Measurements from ENCODE around the gene S100A6. TPM values are rescaled to one million over a fixed set of nuclear protein-coding genes. Genes with fewer than 3 reads are reported as not detected.
"Not testable (repeated sequence)": the region's sequence is repeated elsewhere in the genome, so short reads cannot be mapped to it uniquely, and the experiment has no call there.

Gene S100A6
- total RNA-seq, 1 donor from 2014 or later = 203 TPM

DNA sequence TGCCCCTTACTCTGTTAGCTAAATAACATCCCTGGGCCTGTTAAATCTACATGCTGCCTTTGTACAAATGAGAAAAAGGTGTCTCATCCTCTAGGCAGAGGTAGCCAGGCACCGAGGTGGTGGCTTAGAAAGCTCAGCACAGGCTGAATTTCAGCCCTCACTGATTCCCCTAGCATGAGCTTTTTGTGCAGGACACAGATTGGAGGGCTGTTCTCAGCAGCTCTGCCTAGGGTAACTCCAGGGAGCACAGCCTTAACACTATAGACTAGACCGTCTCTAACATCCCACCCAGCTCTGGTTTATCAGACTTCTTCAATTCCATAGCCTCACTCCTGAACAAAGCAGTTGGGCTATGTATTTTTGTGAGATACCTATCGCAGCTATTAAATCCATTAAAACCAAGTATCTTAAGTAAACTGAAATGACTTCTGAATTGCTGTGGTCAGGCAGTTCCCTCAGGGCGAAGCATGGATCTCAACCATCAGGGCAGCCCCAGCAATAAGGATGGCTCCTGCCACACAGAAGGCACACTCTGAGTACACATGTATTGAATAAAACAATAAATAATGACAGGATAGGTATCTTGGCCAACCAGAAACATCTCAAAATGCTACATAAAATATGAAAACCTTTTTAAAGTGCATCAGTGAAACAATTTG lies 14.8 kb downstream of the S100A6 start:
- Histone ChIP-seq H3K36me3 (ENCODE audit: control insufficient read depth in 3 of 3, insufficient read depth in 3 of 3, low read length in 3 of 3) (no peaks in the 10 kb centered on the region), H3K9me3 (ENCODE audit: control insufficient read depth in 3 of 3, low read length in 3 of 3) (no peaks in the 10 kb centered on the region), H3K9ac (ENCODE audit: low read depth in 1 of 3, low read length in 3 of 3) (no peak overlapping the region), H3K27ac (ENCODE audit: low read depth, low read length) (no peak overlapping the region), H3K27me3 (ENCODE audit: control insufficient read depth in 3 of 3, insufficient read depth in 3 of 3, low read length in 3 of 3) (no peaks in the 10 kb centered on the region), H3K4me3 (ENCODE audit: low read length in 3 of 3) (no peak overlapping the region), H3K4me1 (ENCODE audit: control insufficient read depth in 3 of 3, insufficient read depth in 3 of 3, low read length in 3 of 3) (peaks cover 0 to 2% (median 0%) of the 10 kb centered on the region in 3 donors)

DNA sequence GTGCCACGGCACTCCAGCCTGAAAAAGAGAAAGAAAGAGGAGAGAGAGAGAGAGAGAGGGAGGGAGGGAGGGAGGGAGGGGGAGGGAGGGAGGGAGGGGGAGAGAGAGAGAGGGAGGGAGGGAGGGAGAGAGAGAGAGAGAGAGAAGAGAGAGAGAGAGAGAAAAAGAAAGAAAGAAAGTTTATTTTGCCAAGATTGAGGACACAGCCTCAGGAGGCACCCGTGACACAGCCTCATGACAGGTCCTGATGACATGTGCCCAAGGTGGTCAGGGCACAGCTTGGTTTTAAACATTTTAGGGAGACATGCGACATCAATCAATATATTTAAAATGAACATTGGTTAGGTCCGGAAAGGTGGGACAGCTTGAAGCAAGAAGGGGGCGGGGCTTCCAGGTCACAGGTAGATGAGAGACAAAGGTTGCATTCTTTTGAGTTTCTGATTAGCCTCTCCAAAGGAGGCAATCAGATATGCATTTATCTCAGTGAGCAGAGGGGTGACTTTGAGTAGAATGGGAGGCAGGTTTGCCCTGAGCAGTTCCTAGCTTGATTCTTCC lies 15.6 kb downstream of the S100A6 start:
- H3K9me3 ChIP-seq (ENCODE audit: control insufficient read depth in 3 of 3, low read length in 3 of 3) = not testable (repeated sequence)

DNA sequence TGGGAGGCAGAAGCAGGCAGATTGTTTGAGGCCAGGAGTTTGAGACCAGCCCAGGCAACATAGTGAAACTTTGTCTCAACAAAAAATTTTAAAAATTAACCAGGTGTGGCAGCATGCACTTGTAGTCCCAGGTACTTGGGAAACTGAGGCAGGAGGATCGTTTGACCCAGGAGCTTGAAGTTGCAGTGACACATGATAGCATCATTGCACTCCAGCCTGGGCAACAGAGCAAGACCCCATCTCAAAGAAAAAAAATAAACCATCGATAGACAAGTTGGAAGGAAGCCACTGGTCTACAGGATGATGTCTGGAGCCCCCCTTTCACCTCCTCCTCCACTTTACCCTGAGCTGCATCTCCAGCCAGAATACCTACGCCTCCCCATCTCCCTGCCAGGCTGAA lies 16.5 kb downstream of the S100A6 start:
- Histone ChIP-seq H3K9ac (ENCODE audit: low read depth in 1 of 3, low read length in 3 of 3) (no peak overlapping the region), H3K27me3 (ENCODE audit: control insufficient read depth in 3 of 3, insufficient read depth in 3 of 3, low read length in 3 of 3) (no peaks in the 10 kb centered on the region), H3K4me1 (ENCODE audit: control insufficient read depth in 3 of 3, insufficient read depth in 3 of 3, low read length in 3 of 3) (peaks cover 0 to 6% (median 0%) of the 10 kb centered on the region in 3 donors), H3K9me3 (ENCODE audit: control insufficient read depth in 3 of 3, low read length in 3 of 3) (no peaks in the 10 kb centered on the region), H3K4me3 (ENCODE audit: low read length in 3 of 3) (no peak overlapping the region), H3K36me3 (ENCODE audit: control insufficient read depth in 3 of 3, insufficient read depth in 3 of 3, low read length in 3 of 3) (no peaks in the 10 kb centered on the region), H3K27ac (ENCODE audit: low read depth, low read length) (no peak overlapping the region)

More for the DNA sequence above, 15.6 kb downstream of the S100A6 start:
- not testable (repeated sequence) for H3K36me3 ChIP-seq (ENCODE audit: control insufficient read depth in 3 of 3, insufficient read depth in 3 of 3, low read length in 3 of 3); H3K27ac ChIP-seq (ENCODE audit: low read depth, low read length); H3K4me1 ChIP-seq (ENCODE audit: control insufficient read depth in 3 of 3, insufficient read depth in 3 of 3, low read length in 3 of 3); H3K9ac ChIP-seq (ENCODE audit: low read depth in 1 of 3, low read length in 3 of 3); H3K27me3 ChIP-seq (ENCODE audit: control insufficient read depth in 3 of 3, insufficient read depth in 3 of 3, low read length in 3 of 3); H3K4me3 ChIP-seq (ENCODE audit: low read length in 3 of 3)

DNA sequence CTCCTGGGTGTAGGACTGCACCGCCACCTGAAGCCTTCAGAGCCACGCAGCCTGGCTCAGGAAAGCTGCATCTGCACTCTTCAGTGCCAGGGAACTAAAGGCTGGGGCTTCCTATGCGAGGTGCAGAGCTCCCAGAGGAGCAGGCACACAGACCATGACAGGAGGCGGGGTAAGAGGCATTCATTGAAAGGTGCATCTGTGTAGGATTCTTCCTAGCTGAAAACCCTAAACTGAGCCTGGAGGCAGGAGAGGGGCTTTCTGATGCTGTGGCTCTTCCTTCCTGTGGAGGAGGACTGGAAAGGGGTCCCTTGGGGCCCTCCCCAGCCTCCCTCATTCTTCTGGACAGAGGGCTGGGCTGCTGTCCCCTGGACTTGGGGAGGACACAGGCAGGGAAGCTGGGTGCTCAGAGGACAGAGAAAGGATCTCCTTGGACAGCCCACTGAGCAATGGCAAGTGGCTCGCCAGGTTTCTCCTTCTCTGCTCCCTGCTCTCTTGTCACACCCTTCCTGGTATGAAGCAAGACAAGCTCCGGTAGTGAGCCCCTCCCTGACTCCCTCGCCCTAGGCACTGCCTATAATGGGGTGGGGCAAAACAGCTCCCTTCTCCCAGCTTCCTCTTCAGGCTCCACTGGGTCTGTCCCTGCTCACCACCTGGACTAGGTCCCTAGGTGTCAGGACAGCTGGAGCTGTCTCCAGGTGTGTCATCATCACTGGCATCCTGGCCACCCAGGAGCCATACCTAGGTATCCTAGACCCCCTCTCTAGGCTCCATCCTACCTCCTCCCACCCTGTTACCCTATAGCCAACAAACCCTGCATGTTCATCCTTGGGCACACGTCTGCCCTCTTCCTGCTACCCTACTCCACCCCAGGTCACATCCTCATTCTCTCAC lies 20.0 kb downstream of the S100A6 start:
- Histone ChIP-seq H3K27me3 (ENCODE audit: control insufficient read depth in 3 of 3, insufficient read depth in 3 of 3, low read length in 3 of 3) (no peaks in the 10 kb centered on the region), H3K4me3 (ENCODE audit: low read length in 3 of 3) (no peak overlapping the region), H3K27ac (ENCODE audit: low read depth, low read length) (no peak overlapping the region), H3K4me1 (ENCODE audit: control insufficient read depth in 3 of 3, insufficient read depth in 3 of 3, low read length in 3 of 3) (peaks cover 2 to 12% (median 4%) of the 10 kb centered on the region in 3 donors), H3K36me3 (ENCODE audit: control insufficient read depth in 3 of 3, insufficient read depth in 3 of 3, low read length in 3 of 3) (no peaks in the 10 kb centered on the region), H3K9ac (ENCODE audit: low read depth in 1 of 3, low read length in 3 of 3) (no peak overlapping the region), H3K9me3 (ENCODE audit: control insufficient read depth in 3 of 3, low read length in 3 of 3) (no peaks in the 10 kb centered on the region)

DNA sequence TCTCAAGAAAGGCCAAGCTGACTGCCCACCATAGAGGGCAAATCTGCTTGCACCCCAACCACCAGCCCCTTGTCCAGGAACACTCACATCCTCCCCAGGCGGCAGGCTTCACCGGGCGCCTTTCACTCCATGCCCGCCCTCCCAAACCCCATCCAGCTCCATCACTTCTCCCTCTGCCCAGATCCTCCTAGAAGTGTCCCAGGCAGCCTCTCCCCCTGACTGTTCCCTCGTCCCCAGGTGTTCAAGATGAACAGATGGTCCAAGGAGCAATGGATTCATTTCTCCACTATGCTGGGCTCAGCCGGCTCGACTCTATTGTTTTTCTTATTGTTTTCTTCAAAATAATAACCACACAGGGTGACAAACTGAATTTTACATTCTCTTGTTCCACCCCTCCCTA lies 22.1 kb downstream of the S100A6 start:
- no peak overlapping the region for H3K9ac ChIP-seq (ENCODE audit: low read depth in 1 of 3, low read length in 3 of 3)
- no peaks in the 10 kb centered on the region for H3K27me3 ChIP-seq (ENCODE audit: control insufficient read depth in 3 of 3, insufficient read depth in 3 of 3, low read length in 3 of 3)
- no peak overlapping the region for H3K4me3 ChIP-seq (ENCODE audit: low read length in 3 of 3)
- peaks cover 2 to 13% (median 5%) of the 10 kb centered on the region in 3 donors for H3K4me1 ChIP-seq (ENCODE audit: control insufficient read depth in 3 of 3, insufficient read depth in 3 of 3, low read length in 3 of 3)
- H3K9me3 ChIP-seq (ENCODE audit: control insufficient read depth in 3 of 3, low read length in 3 of 3) = no peaks in the 10 kb centered on the region
- no peaks in the 10 kb centered on the region for H3K36me3 ChIP-seq (ENCODE audit: control insufficient read depth in 3 of 3, insufficient read depth in 3 of 3, low read length in 3 of 3)
- no peak overlapping the region for H3K27ac ChIP-seq (ENCODE audit: low read depth, low read length)

DNA sequence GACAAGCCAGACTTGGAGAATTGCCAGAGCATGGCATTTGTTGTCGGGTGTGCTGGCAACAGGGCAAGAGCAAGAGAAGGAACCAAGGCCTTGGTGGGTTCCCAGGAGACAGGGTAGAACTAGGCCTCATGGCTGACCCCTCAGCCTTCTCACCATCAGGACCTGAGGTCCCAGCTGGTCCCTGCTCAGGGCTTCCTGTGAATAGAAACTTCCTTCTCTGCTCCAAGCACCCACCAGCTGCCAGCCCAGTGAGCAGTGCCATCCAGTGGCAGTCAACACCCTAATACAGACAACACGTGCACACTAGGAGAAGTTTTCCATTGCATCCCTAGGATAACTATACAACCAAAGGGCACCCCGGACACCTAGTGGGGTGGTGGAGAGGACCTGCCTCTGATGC lies 22.8 kb downstream of the S100A6 start:
- no peak overlapping the region for H3K27ac ChIP-seq (ENCODE audit: low read depth, low read length)
- H3K9me3 ChIP-seq (ENCODE audit: control insufficient read depth in 3 of 3, low read length in 3 of 3) = no peaks in the 10 kb centered on the region
- H3K9ac ChIP-seq (ENCODE audit: low read depth in 1 of 3, low read length in 3 of 3) = no peak overlapping the region
- H3K36me3 ChIP-seq (ENCODE audit: control insufficient read depth in 3 of 3, insufficient read depth in 3 of 3, low read length in 3 of 3) = no peaks in the 10 kb centered on the region
- no peaks in the 10 kb centered on the region for H3K27me3 ChIP-seq (ENCODE audit: control insufficient read depth in 3 of 3, insufficient read depth in 3 of 3, low read length in 3 of 3)
- no peak overlapping the region for H3K4me3 ChIP-seq (ENCODE audit: low read length in 3 of 3)
- peaks cover 2 to 13% (median 5%) of the 10 kb centered on the region in 3 donors for H3K4me1 ChIP-seq (ENCODE audit: control insufficient read depth in 3 of 3, insufficient read depth in 3 of 3, low read length in 3 of 3)

DNA sequence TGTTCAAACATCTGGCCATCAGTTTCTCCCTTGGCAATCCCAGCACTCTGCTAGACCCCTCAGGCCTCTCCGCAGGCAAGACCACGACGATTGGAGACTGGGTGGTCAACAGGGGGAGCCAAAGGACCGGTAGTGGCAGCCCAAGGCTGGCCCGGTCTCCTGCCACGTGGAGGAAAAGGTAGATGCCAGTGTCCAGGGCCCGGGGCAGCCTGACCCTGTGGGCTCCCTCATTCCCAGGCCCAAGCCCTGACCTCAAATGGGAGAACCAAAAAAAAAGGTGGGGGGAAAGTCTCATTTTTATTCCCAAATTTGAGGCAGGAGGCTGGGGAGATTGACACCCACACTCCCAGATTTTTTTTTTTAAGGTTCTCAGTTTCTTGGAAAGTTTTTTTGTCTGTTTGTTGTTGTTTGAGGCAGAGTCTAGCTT lies 24.8 kb downstream of the S100A6 start:
- Histone ChIP-seq H3K27ac (ENCODE audit: low read depth, low read length) (no peak overlapping the region), H3K27me3 (ENCODE audit: control insufficient read depth in 3 of 3, insufficient read depth in 3 of 3, low read length in 3 of 3) (no peaks in the 10 kb centered on the region), H3K9ac (ENCODE audit: low read depth in 1 of 3, low read length in 3 of 3) (no peak overlapping the region)

DNA sequence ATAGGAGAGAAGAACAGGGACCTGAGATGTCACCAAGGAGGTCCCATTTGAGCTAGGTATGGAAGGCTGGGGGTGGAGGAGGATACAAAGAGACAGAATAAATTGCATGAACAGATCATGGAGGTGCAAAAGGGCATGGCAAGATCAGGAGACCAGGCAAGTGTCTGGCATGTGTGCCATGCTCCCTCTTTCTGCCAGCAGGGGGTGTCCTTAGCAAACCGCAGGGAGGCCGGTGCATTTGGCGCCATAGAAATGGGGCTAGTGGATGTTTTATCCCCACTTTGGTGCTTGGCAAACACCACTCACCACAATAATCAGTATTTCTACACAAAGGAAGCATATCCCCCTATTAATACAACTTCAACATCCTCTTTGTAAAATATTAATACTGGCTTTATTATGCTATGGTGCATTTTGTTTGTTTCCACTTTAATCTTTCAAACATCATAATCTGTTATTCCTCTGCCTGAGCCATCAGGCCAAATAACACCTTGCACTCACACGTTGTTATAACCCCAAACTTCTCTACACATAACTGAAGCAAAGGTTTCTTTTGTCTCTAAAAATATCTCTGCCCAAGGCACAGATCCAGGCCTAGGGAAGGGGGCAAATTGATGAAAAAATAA lies 25.9 kb downstream of the S100A6 start:
- no peak overlapping the region for H3K27ac ChIP-seq (ENCODE audit: low read depth, low read length)
- no peaks in the 10 kb centered on the region for H3K27me3 ChIP-seq (ENCODE audit: control insufficient read depth in 3 of 3, insufficient read depth in 3 of 3, low read length in 3 of 3)
- H3K36me3 ChIP-seq (ENCODE audit: control insufficient read depth in 3 of 3, insufficient read depth in 3 of 3, low read length in 3 of 3) = no peaks in the 10 kb centered on the region
- H3K9ac ChIP-seq (ENCODE audit: low read depth in 1 of 3, low read length in 3 of 3) = no peak overlapping the region
- peaks cover 15 to 24% (median 23%) of the 10 kb centered on the region in 3 donors for H3K4me1 ChIP-seq (ENCODE audit: control insufficient read depth in 3 of 3, insufficient read depth in 3 of 3, low read length in 3 of 3)
- no peaks in the 10 kb centered on the region for H3K9me3 ChIP-seq (ENCODE audit: control insufficient read depth in 3 of 3, low read length in 3 of 3)
- no peak overlapping the region for H3K4me3 ChIP-seq (ENCODE audit: low read length in 3 of 3)

More for the DNA sequence above, 24.8 kb downstream of the S100A6 start:
- Histone ChIP-seq H3K4me3 (ENCODE audit: low read length in 3 of 3) (no peak overlapping the region), H3K36me3 (ENCODE audit: control insufficient read depth in 3 of 3, insufficient read depth in 3 of 3, low read length in 3 of 3) (no peaks in the 10 kb centered on the region), H3K9me3 (ENCODE audit: control insufficient read depth in 3 of 3, low read length in 3 of 3) (no peaks in the 10 kb centered on the region), H3K4me1 (ENCODE audit: control insufficient read depth in 3 of 3, insufficient read depth in 3 of 3, low read length in 3 of 3) (peaks cover 15 to 29% (median 22%) of the 10 kb centered on the region in 3 donors)

DNA sequence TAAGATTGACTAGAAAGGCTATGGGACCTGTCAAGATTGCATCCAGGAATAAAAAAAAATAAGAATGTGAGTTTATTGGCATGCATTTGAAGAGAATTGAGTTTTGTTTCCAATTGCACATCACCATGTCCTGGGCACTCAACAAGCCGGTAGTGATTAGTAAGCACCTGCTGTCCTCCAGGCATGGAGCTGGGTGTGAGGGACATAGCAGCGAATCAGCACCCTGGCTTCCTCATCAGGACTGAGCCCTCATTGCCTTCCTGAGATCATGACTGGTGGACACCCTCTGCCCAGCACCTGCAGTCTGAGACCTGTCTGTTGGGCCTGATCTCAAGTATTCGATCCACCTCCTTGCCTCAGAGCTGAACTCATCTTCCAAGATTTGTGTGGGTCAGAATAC lies 26.8 kb downstream of the S100A6 start:
- no peak overlapping the region for H3K4me3 ChIP-seq (ENCODE audit: low read length in 3 of 3)
- no peaks in the 10 kb centered on the region for H3K9me3 ChIP-seq (ENCODE audit: control insufficient read depth in 3 of 3, low read length in 3 of 3)
- no peaks in the 10 kb centered on the region for H3K36me3 ChIP-seq (ENCODE audit: control insufficient read depth in 3 of 3, insufficient read depth in 3 of 3, low read length in 3 of 3)
- H3K27me3 ChIP-seq (ENCODE audit: control insufficient read depth in 3 of 3, insufficient read depth in 3 of 3, low read length in 3 of 3) = no peaks in the 10 kb centered on the region
- no peak overlapping the region for H3K9ac ChIP-seq (ENCODE audit: low read depth in 1 of 3, low read length in 3 of 3)
- peaks cover 15 to 24% (median 23%) of the 10 kb centered on the region in 3 donors for H3K4me1 ChIP-seq (ENCODE audit: control insufficient read depth in 3 of 3, insufficient read depth in 3 of 3, low read length in 3 of 3)
- H3K27ac ChIP-seq (ENCODE audit: low read depth, low read length) = no peak overlapping the region

Data from skeletal muscle tissue (tissue), 4 donors.